ENCODE results near the gene CYTH2. TPM values are rescaled to one million over a fixed set of nuclear protein-coding genes. Genes with fewer than 3 reads are reported as not detected.

The CYTH2 gene
- total RNA-seq, 4 donors from 2014 or later, result 91.6 to 232 (median 139) TPM

DNA sequence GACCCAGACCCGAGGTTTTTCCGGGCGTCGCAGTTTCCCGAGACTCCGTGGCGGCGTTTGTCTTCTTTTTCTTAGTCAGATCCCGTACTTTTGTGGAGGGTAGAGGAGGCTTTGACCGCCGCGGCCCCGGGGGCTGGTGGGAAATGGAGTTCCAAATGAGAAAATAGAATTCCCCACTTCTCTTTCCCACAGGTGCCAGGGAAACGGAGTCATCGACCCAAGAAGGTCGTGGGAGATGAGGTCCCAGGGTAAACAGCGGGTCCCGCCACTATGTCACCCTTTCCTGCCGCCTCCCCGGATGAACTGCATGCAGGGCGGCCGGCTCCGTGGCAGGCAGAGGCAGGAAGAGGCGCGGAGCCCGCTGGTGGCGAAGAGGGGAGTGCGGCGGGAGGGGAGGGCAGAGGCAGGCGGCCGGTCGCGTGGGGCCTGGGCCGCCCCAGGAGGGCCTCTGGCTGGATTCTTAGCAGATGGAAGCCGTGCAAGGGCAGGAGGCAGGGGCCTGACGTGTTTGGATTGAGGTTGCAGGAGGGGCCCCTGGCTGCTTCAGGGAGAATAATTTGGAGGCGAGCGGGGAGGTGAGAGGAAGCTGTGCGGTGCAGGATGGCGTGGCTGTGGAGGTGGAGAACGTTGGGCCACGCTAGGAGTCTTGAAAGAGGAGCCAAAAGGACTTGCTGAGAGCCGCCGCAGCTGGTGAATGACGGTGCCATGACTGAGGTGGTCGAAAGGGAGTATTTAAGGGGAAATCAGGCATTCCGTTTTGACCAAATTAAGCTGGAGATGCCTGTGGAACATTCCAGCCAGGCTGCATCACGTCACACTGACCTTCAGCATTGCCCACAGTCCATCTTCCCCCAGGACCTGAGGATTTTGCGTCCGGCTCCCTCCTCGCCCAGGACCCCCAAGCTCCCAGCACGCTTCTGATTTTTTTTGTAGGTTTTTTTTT is 11.7 kb downstream of the CYTH2 start:
- Histone ChIP-seq H3K4me1 (peaks cover 0 to 4% of the 10 kb centered on the region in 2 donors), H3K36me3 (peaks cover 23 to 25% of the 10 kb centered on the region in 2 donors), H3K27me3 (no peaks in the 10 kb centered on the region), H3K27ac (peak overlapping the region; percentile 55 to 65 (median 64)), H3K9me3 (no peaks in the 10 kb centered on the region), H3K4me3 (replicated peaks in 1 of 3) (peak overlapping the region in 1 of 3 donors; percentile 40)
- no peak for DNase-seq
- TF ChIP-seq, protein P1, sequence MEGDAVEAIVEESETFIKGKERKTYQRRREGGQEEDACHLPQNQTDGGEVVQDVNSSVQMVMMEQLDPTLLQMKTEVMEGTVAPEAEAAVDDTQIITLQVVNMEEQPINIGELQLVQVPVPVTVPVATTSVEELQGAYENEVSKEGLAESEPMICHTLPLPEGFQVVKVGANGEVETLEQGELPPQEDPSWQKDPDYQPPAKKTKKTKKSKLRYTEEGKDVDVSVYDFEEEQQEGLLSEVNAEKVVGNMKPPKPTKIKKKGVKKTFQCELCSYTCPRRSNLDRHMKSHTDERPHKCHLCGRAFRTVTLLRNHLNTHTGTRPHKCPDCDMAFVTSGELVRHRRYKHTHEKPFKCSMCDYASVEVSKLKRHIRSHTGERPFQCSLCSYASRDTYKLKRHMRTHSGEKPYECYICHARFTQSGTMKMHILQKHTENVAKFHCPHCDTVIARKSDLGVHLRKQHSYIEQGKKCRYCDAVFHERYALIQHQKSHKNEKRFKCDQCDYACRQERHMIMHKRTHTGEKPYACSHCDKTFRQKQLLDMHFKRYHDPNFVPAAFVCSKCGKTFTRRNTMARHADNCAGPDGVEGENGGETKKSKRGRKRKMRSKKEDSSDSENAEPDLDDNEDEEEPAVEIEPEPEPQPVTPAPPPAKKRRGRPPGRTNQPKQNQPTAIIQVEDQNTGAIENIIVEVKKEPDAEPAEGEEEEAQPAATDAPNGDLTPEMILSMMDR (IDR thresholded peaks at IDR 0.05), result no peak
- TF ChIP-seq POLR2A (IDR thresholded peaks at IDR 0.05), result peak in 1 of 2 donors; percentile 21
- WGBS, 2 donors, result 50 to 57% methylated on average over 52 of the region's 52 CpGs
- intact Hi-C loops (cut with DNase I), result no loop called here

DNA sequence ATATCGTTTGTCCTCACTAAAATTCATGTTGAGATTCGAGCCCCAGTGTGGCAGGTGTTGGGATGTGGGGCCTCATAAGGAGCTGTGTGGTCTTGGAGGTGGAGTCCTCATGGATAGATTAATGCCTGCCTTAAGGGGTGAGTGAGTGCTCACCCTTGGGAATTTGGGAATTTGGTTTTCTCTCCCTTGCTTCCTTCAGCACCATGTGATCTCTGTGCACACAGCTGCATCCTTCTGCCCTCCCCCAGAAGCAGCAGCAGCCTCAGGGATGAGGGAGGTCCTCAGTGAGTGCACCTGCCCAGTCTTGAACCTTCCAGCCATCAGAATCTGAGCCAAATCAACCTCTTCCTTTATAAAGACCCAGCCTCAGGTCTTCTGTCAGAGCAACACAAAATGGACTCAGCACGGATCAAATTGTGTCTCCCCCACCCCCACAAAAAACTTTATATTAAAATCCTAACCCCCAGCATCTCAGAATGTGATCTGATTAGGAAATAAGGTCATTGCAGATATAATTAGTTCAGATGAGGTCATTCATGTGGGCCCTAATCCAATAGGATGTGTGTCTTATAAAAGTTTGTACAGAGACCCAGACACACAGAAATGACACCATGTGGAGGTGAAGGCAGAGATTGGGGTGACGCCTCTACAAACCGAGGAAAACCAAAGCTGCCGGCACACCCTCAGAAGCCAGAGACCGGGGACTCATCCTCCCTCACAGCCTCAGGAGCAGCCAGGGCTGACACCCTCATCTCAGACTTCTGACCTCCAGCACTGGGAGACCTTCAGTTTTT is 12.9 kb downstream of the CYTH2 start:
- H3K27ac ChIP-seq, result no peak overlapping the region

DNA sequence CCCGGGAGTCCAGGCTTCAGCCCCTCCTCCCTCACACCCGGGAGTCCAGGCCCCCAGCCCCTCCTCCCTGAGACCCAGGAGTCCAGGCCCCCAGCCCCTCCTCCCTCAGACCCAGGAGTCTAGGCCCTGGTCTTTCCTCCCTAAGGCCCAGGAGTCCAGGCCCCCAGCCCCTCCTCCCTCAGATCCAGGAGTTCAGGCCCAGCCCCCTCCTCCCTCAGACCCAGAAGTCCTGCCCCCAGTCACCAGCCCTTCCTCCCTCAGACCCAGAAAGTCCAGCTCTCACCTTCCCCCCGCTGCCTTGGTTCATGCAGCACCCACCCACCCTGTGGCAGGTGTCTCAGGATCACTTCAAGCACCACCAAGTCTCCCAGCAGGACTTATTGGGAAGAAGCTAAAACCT is 14.1 kb downstream of the CYTH2 start:
- peaks cover 10 to 11% of the 10 kb centered on the region in 2 donors for H3K36me3 ChIP-seq
- no peak for DNase-seq
- H3K27me3 ChIP-seq, result no peaks in the 10 kb centered on the region
- WGBS, 2 donors, result 92 to 100% methylated on average over 1 of the region's 3 CpGs
- no peak overlapping the region for H3K4me3 ChIP-seq (replicated peaks in 1 of 3)
- intact Hi-C loops (cut with DNase I), result no loop called here
- H3K4me1 ChIP-seq, result peaks cover 10 to 15% of the 10 kb centered on the region in 2 donors
- TF ChIP-seq POLR2A (IDR thresholded peaks at IDR 0.05), result no peak
- TF ChIP-seq, protein P1 (IDR thresholded peaks at IDR 0.05), result no peak
- no peaks in the 10 kb centered on the region for H3K9me3 ChIP-seq
- no peak overlapping the region for H3K27ac ChIP-seq

More for the DNA sequence above, 12.9 kb downstream of the CYTH2 start:
- H3K4me1 ChIP-seq, result peaks cover 0 to 4% of the 10 kb centered on the region in 2 donors
- DNase-seq, result no peak
- H3K36me3 ChIP-seq, result peaks cover 16 to 19% of the 10 kb centered on the region in 2 donors
- no peaks in the 10 kb centered on the region for H3K9me3 ChIP-seq
- TF ChIP-seq POLR2A (IDR thresholded peaks at IDR 0.05), result no peak
- TF ChIP-seq, protein P1 (IDR thresholded peaks at IDR 0.05), result no peak
- H3K27me3 ChIP-seq, result no peaks in the 10 kb centered on the region
- intact Hi-C loops (cut with DNase I), result no loop called here
- WGBS, 2 donors, result 75 to 76% methylated on average over 7 of the region's 7 CpGs
- H3K4me3 ChIP-seq (replicated peaks in 1 of 3), result no peak overlapping the region

DNA sequence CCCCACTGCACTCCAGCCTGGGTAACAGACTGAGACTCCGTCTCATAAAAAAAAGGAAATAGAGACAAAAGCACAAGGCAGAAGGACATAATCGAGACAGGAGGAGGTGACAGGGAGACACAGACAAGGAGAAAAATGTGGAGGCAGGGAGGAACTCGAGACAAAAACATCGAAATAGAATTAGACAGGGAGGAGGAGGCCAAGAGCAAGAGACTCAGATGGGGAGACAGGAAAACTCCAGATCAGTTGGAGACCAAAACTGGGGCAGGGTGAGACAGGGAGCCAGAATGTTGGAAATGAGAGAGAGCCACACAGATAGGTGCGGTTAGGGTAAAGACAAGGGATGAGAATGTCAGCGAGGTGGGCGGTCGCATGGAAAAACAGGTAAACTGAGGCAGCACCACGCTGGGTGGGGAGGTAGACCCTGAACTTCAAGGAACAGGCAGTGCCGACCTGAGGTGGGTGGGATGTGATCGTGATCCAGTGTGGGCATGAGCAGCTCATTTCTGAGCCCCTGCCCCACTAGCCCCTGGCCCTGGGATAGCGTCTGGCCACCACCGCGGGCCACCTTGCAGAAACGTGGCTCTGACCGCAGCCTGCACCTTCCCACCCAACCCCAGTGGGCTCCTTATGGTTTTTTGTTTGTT is 15.2 kb downstream of the CYTH2 start:
- intact Hi-C loops (cut with DNase I), result no loop called here
- Histone ChIP-seq H3K4me1 (peaks cover 11 to 17% of the 10 kb centered on the region in 2 donors), H3K9me3 (no peaks in the 10 kb centered on the region), H3K27ac (no peak overlapping the region), H3K36me3 (peaks cover 0 to 4% of the 10 kb centered on the region in 2 donors), H3K4me3 (replicated peaks in 1 of 3) (no peak overlapping the region), H3K27me3 (no peaks in the 10 kb centered on the region)
- WGBS, 2 donors, result 81 to 85% methylated on average over 16 of the region's 16 CpGs
- TF ChIP-seq, protein P1 (IDR thresholded peaks at IDR 0.05), result no peak
- TF ChIP-seq POLR2A (IDR thresholded peaks at IDR 0.05), result no peak
- no peak for DNase-seq
